WTC11 (cell line): ENCODE measurements around the gene NEDD4. TPM values are rescaled to one million over a fixed set of nuclear protein-coding genes. Genes with fewer than 3 reads are reported as not detected.

Experiments used
- ATAC-seq: fragments of 200-7000 bp; cut with Tn5 transposase; 2 replicates; pipeline ENCODE4 v1.10.0; 2021; ENCODE audit warnings: mild to moderate bottlenecking, moderate library complexity
- CTCF ChIA-PET: fragments of 300-600 bp; sonication (Branson Sonifier 250); formaldehyde crosslinking; loops from one replicate; lab custom pipeline; 2021; ENCODE audit warnings: antibody characterized with exemption; lab: Charles Lee
- POLR2A ChIA-PET: fragments of 350-600 bp; sonication (Branson Sonifier 250); formaldehyde crosslinking; loops from one replicate; lab custom pipeline; 2021; ENCODE audit warnings: antibody characterized with exemption; lab: Charles Lee
- DNase-seq: peaks from one replicate; pipeline ENCODE4 v3.0.0; 2021; ENCODE audit warnings: low spot score
- H3K27ac Mint-ChIP-seq: 2 replicates; pipeline ENCODE4 v1.8.0; 2021; ENCODE audit warnings: mixed read lengths
- H3K27me3 Mint-ChIP-seq: 2 replicates; pipeline ENCODE4 v1.8.0; 2021; ENCODE audit warnings: low read depth, mild to moderate bottlenecking, moderate library complexity, mixed read lengths
- H3K36me3 Mint-ChIP-seq: 2 replicates; pipeline ENCODE4 v1.8.0; 2021; ENCODE audit warnings: mixed read lengths
- H3K4me1 Mint-ChIP-seq: 2 replicates; pipeline ENCODE4 v1.8.0; 2022; ENCODE audit warnings: mixed read lengths
- H3K4me3 Mint-ChIP-seq: 2 replicates; pipeline ENCODE4 v1.8.0; 2021; ENCODE audit warnings: mild to moderate bottlenecking, moderate library complexity, mixed read lengths
- H3K9me3 Mint-ChIP-seq: 2 replicates; pipeline ENCODE4 v1.8.0; 2021; ENCODE audit warnings: mixed read lengths
- ATF3 ChIP-seq: sonication (generic); formaldehyde crosslinking; conservative IDR thresholded peaks from 2 replicates; pipeline ENCODE4 v1.8.1; 2022; ENCODE audit warnings: mild to moderate bottlenecking, missing genetic modification reagents
- E2F4 ChIP-seq: sonication (generic); formaldehyde crosslinking; IDR thresholded peaks from 2 replicates; pipeline ENCODE4 v1.8.1; 2022; ENCODE audit warnings: low read depth, mild to moderate bottlenecking, moderate library complexity, missing genetic modification reagents, borderline replicate concordance
- EMX1 ChIP-seq: fragments of 250-450 bp; sonication (Bioruptor Pico); IDR thresholded peaks from 2 replicates; pipeline ENCODE4 v1.8.0; 2021; ENCODE audit warnings: mild to moderate bottlenecking
- FOXK1 ChIP-seq: sonication (generic); formaldehyde crosslinking; IDR thresholded peaks from 2 replicates; pipeline ENCODE4 v1.8.0; 2022; ENCODE audit warnings: mild to moderate bottlenecking, moderate library complexity, missing genetic modification reagents
- FOXP1 ChIP-seq: sonication (generic); formaldehyde crosslinking; IDR thresholded peaks from 2 replicates; pipeline ENCODE4 v1.8.0; 2022; ENCODE audit warnings: missing genetic modification reagents, mild to moderate bottlenecking, moderate library complexity, borderline replicate concordance
- GABPB1 ChIP-seq: sonication (generic); formaldehyde crosslinking; IDR thresholded peaks from 2 replicates; pipeline ENCODE4 v1.8.1; 2023; ENCODE audit warnings: mild to moderate bottlenecking, missing genetic modification reagents
- HMGA2 ChIP-seq: fragments of 250-450 bp; sonication (Bioruptor Pico); IDR thresholded peaks from 2 replicates; pipeline ENCODE4 v1.4.0; 2021; ENCODE audit warnings: mild to moderate bottlenecking, moderate library complexity
- MYBL2 ChIP-seq: sonication (generic); formaldehyde crosslinking; IDR thresholded peaks from 2 replicates; pipeline ENCODE4 v1.8.1; 2023; ENCODE audit warnings: mild to moderate bottlenecking, moderate library complexity, missing genetic modification reagents
- NR1H2 ChIP-seq: sonication (generic); formaldehyde crosslinking; IDR thresholded peaks from 2 replicates; pipeline ENCODE4 v1.9.0; 2021; ENCODE audit warnings: mild to moderate bottlenecking, moderate library complexity, missing genetic modification reagents
- PREB ChIP-seq: sonication (generic); formaldehyde crosslinking; IDR thresholded peaks from 2 replicates; pipeline ENCODE4 v1.8.1; 2022; ENCODE audit warnings: mild to moderate bottlenecking, missing genetic modification reagents, moderate library complexity, borderline replicate concordance
- PRRX2 ChIP-seq: fragments of 250-450 bp; sonication (Bioruptor Pico); IDR thresholded peaks from 2 replicates; pipeline ENCODE4 v1.8.0; 2021; ENCODE audit warnings: mild to moderate bottlenecking
- RELA ChIP-seq: sonication (generic); formaldehyde crosslinking; IDR thresholded peaks from 2 replicates; pipeline ENCODE4 v1.8.1; 2022; ENCODE audit warnings: missing genetic modification reagents, mild to moderate bottlenecking, borderline replicate concordance
- TCF7 ChIP-seq: sonication (generic); formaldehyde crosslinking; IDR thresholded peaks from 2 replicates; pipeline ENCODE4 v1.8.0; 2022; ENCODE audit warnings: mild to moderate bottlenecking, low read depth, missing genetic modification reagents, moderate library complexity
- ZNF396 ChIP-seq: fragments of 250-450 bp; sonication (Bioruptor Pico); IDR thresholded peaks from 2 replicates; pipeline ENCODE4 v1.8.0; 2021; ENCODE audit warnings: mild to moderate bottlenecking, moderate library complexity, borderline replicate concordance
- total RNA-seq: library from RNA; stranded (reverse); gene quantifications from 3 replicates; pipeline ENCODE4 v1.2.3, GENCODE V29; 2021
- TF ChIP-seq, protein P1 (sequence below): fragments of 250-450 bp; sonication (Bioruptor Pico); conservative IDR thresholded peaks from 2 replicates; pipeline ENCODE4 v1.9.0; 2021; ENCODE audit warnings: mild to moderate bottlenecking
- TF ChIP-seq, protein P2 (sequence below): fragments of 200-600 bp; IDR thresholded peaks from 2 replicates; pipeline ENCODE4 v1.8.0; 2022; ENCODE audit warnings: antibody characterized with exemption
- TF ChIP-seq, protein P3 (sequence below): sonication (generic); formaldehyde crosslinking; IDR thresholded peaks from 2 replicates; pipeline ENCODE4 v1.8.1; 2023; ENCODE audit warnings: mild to moderate bottlenecking, missing genetic modification reagents, moderate library complexity

The NEDD4 gene
- total RNA-seq, 1 experiment from 2014 or later = 4.5 TPM

DNA sequence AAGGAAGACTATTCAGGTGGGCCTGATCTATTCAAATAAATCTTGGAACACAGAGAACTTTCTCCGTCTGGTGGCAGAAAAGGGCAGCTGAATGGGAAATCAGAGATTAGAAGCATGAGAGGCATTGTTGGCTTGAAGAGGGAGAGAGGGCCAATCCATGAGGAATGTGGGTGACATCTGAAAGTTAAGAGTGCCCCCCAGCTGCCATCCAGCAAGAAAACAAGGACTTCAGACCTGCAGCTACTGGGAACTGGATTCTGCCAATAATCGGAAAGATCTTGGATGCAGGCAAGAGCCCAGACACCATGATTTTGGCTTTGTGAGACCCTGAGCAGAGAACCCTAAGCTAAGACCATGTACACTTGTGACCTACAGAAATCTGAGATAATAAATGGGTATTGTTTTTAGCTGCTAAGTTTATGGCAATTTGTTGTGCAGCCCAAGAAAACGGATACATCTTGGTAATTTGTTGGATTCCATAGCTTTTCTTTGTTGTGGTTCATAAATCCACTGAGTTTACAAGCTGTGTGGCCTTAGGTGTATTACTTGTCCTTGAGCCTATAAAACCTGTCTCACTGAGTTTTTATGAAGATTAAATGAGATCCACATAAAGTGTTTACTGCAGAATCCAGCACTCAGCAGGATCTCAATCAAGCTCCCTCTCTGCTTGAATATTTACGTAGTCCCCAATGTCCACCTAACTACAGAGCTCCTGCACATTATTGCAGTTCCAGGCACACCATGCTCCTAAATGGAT is 168.4 kb downstream of the NEDD4 start (continued):
- TF ChIP-seq, protein P1, sequence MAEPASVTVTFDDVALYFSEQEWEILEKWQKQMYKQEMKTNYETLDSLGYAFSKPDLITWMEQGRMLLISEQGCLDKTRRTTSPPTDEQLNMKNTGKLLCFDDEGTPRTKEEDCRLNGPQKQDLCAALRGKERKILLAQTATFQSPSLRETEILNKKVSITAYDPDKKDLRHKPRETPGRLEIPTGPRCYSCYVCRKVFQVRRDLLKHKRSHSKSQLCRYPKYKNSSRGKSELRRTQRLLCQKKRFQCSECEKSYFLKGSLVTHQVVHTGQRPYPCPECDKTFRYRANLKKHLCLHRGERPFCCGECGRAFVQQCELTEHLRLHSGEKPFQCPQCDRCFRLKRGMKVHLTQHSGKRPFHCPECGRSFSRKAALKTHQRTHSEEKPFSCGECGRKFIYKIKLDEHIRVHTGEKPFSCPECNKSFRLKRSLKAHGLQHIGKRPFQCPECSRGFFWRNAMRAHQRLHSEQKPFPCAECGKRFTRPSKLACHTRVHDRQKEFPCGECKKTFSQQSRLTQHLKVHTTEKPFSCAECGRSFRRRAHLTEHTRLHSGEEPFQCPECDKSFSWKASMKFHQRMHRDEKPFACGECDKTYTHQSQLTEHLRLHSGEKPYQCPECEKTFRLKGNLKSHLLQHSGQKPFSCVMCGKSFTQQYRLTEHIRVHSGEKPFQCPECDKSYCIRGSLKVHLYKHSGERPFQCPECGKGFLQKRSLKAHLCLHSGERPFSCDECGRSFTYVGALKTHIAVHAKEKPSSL (CRISPR knock-in tag) = no peak
- TF ChIP-seq E2F4 (CRISPR knock-in tag) = no peak
- TF ChIP-seq, protein P2, sequence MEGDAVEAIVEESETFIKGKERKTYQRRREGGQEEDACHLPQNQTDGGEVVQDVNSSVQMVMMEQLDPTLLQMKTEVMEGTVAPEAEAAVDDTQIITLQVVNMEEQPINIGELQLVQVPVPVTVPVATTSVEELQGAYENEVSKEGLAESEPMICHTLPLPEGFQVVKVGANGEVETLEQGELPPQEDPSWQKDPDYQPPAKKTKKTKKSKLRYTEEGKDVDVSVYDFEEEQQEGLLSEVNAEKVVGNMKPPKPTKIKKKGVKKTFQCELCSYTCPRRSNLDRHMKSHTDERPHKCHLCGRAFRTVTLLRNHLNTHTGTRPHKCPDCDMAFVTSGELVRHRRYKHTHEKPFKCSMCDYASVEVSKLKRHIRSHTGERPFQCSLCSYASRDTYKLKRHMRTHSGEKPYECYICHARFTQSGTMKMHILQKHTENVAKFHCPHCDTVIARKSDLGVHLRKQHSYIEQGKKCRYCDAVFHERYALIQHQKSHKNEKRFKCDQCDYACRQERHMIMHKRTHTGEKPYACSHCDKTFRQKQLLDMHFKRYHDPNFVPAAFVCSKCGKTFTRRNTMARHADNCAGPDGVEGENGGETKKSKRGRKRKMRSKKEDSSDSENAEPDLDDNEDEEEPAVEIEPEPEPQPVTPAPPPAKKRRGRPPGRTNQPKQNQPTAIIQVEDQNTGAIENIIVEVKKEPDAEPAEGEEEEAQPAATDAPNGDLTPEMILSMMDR = no peak
- TF ChIP-seq, all 79 proteins: peak for 0

DNA sequence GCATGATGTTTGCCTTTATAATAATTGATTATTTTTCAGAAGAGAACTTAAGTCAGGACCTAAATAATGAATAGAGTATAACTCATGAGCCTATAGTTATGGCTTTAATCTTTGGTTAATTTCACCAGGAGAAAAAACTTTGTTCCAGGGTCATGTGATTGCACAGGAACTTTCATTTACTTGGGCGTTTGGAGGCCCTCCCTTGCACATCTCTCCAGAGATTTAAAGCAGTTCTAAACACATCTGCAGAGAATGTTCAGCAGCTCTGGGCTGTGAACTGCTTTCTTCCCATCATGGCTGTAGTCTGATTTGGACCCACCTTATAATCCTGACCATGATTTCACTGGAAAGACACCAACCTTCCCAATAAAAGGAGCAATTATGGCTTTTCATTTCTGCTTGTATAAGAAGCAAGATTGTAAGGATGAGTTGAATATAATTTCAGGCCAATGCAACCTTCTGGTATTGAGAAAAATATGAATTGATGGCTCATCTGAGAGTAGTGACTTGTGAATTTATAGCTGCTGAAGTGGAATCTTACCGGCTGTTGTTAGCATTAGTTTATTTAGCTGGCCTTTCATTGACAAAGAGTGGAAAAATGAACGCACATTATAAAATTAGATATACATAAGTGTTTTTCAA is 169.6 kb downstream of the NEDD4 start:
- Mint-ChIP-seq H3K9me3 (peaks cover 4% of the 10 kb centered on the region; the same call in 1 of the 2 replicates), H3K27me3 (no peaks in the 10 kb centered on the region; the same call in 1 of the 2 replicates), H3K4me3 (no peak overlapping the region), H3K4me1 (peaks cover 6% of the 10 kb centered on the region), H3K36me3 (no peaks in the 10 kb centered on the region), H3K27ac (no peak overlapping the region)
- DNase-seq (no peak), ATAC-seq (no peak)
- TF ChIP-seq TCF7 (CRISPR knock-in tag) (no peak), HMGA2 (CRISPR knock-in tag) (no peak), ZNF396 (CRISPR knock-in tag) (no peak), GABPB1 (CRISPR knock-in tag) (no peak), NR1H2 (CRISPR knock-in tag) (no peak), PRRX2 (CRISPR knock-in tag) (no peak), MYBL2 (no peak), ATF3 (CRISPR knock-in tag) (no peak), FOXK1 (no peak), RELA (CRISPR knock-in tag) (no peak), EMX1 (CRISPR knock-in tag) (no peak), PREB (no peak), FOXP1 (CRISPR knock-in tag) (no peak)
- TF ChIP-seq, protein P3, sequence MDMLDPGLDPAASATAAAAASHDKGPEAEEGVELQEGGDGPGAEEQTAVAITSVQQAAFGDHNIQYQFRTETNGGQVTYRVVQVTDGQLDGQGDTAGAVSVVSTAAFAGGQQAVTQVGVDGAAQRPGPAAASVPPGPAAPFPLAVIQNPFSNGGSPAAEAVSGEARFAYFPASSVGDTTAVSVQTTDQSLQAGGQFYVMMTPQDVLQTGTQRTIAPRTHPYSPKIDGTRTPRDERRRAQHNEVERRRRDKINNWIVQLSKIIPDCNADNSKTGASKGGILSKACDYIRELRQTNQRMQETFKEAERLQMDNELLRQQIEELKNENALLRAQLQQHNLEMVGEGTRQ (CRISPR knock-in tag) = no peak
- ChIA-PET POLR2A (no interaction called here), CTCF (interaction anchor here (0.6 kb wide), 1 partner anchor 48 kb away, joined by 3 read pairs; no protein-coding TSS in a partner anchor)
